ENCODE results near the gene TTC23. TPM values are rescaled to one million over a fixed set of nuclear protein-coding genes. Genes with fewer than 3 reads are reported as not detected.

Gene TTC23
- total RNA-seq, 1 donor from 2014 or later: 45.3 TPM

DNA sequence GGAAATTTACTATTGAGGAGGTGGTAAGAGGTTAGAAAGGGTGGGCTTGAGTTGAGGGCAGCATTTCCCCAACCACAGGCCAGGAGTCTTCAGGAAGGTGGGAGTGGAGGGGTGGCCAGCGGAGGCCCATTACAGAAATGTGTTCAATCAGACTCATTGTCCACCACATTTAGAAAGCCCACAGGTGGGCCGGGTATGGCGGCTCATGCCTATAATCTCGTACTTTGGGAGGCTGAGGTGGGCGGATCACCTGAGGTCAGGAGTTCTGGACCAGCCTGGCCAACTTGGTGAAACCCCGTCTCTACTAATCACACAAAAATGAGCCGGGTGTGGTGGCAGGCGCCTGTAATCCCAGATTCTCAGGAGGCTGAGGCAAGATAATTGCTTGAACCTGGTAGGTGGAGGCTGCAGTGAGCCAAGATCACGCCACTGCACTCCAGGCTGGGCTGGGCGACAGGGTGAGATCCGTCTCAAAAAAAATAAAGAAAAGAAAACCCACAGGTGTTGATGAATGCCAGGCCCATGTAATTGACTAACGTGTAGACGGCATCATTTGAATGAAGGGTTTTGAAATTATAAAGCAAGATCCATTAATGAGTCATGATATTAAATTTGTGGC lies 156.7 kb downstream of the TTC23 start:
- Histone ChIP-seq H3K9ac (no peak overlapping the region), H4K20me1 (ENCODE audit: low read depth) (peaks cover 8% of the 10 kb centered on the region), H3K27me3 (peaks cover 18% of the 10 kb centered on the region), H2AFZ (replicated peaks) (no peak overlapping the region), H3K79me2 (ENCODE audit: low read depth) (no peaks in the 10 kb centered on the region), H3F3A (ENCODE audit: low read depth) (peaks cover 12% of the 10 kb centered on the region), H3K4me1 (peaks cover 10% of the 10 kb centered on the region), H3K4me2 (no peak overlapping the region), H3K36me3 (no peaks in the 10 kb centered on the region), H3K9me3 (ENCODE audit: low read depth) (no peaks in the 10 kb centered on the region), H3K27ac (no peak overlapping the region), H3K4me3 (no peak overlapping the region)
- no peaks in the 10 kb centered on the region for H3K36me3 Mint-ChIP-seq
- H3K4me3 Mint-ChIP-seq: no peak overlapping the region
- no peaks in the 10 kb centered on the region for H3K9me3 Mint-ChIP-seq
- DNase-seq (ENCODE audit: low spot score): no peak
- H3K4me1 Mint-ChIP-seq: peaks cover 10% of the 10 kb centered on the region
- H3K27me3 Mint-ChIP-seq (ENCODE audit: insufficient read depth, low read depth): peaks cover 2% of the 10 kb centered on the region
- TF ChIP-seq, protein P1, sequence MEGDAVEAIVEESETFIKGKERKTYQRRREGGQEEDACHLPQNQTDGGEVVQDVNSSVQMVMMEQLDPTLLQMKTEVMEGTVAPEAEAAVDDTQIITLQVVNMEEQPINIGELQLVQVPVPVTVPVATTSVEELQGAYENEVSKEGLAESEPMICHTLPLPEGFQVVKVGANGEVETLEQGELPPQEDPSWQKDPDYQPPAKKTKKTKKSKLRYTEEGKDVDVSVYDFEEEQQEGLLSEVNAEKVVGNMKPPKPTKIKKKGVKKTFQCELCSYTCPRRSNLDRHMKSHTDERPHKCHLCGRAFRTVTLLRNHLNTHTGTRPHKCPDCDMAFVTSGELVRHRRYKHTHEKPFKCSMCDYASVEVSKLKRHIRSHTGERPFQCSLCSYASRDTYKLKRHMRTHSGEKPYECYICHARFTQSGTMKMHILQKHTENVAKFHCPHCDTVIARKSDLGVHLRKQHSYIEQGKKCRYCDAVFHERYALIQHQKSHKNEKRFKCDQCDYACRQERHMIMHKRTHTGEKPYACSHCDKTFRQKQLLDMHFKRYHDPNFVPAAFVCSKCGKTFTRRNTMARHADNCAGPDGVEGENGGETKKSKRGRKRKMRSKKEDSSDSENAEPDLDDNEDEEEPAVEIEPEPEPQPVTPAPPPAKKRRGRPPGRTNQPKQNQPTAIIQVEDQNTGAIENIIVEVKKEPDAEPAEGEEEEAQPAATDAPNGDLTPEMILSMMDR (IDR thresholded peaks at IDR 0.05): no peak
- no peak for TF ChIP-seq EZH2phosphoT487 (IDR thresholded peaks at IDR 0.05)
- H3K27ac Mint-ChIP-seq: no peak overlapping the region

DNA sequence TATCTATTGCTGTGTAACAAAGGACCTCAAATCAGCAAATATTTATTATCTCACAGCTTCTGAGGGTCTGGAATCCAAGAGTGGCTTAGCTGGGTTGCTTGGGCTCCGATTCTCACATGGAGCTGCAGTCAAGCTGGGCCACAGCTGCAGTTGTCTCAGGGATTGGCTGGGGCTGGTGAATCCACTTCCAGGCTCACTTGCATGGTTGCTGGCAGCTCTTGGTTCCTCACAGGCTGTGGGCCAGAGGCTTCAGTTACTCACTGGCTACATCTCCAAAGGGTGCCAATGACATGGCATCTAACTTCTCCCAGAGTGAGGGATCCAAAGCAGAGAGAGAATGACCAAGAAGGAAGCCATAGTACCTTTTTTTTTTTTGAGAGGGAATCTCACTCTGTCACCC lies 158.4 kb downstream of the TTC23 start:
- DNase-seq (ENCODE audit: low spot score): no peak
- H3K27me3 ChIP-seq: peaks cover 1% of the 10 kb centered on the region
- Mint-ChIP-seq H3K9me3 (no peaks in the 10 kb centered on the region), H3K4me1 (peaks cover 6% of the 10 kb centered on the region), H3K36me3 (no peaks in the 10 kb centered on the region), H3K27ac (no peak overlapping the region), H3K4me3 (no peak overlapping the region), H3K27me3 (ENCODE audit: insufficient read depth, low read depth) (peaks cover 2% of the 10 kb centered on the region)
- H3K4me3 ChIP-seq: no peak overlapping the region
- no peak overlapping the region for H2AFZ ChIP-seq (replicated peaks)
- no peaks in the 10 kb centered on the region for H3K79me2 ChIP-seq (ENCODE audit: low read depth)
- H3F3A ChIP-seq (ENCODE audit: low read depth): peaks cover 8% of the 10 kb centered on the region
- no peak overlapping the region for H3K27ac ChIP-seq
- H3K36me3 ChIP-seq: no peaks in the 10 kb centered on the region
- no peak overlapping the region for H3K4me2 ChIP-seq
- TF ChIP-seq EZH2 (IDR thresholded peaks at IDR 0.05) (no peak), EZH2phosphoT487 (IDR thresholded peaks at IDR 0.05) (no peak)
- TF ChIP-seq, protein P1 (IDR thresholded peaks at IDR 0.05): no peak
- H3K9me3 ChIP-seq (ENCODE audit: low read depth): no peaks in the 10 kb centered on the region
- H4K20me1 ChIP-seq (ENCODE audit: low read depth): peaks cover 2% of the 10 kb centered on the region
- H3K9ac ChIP-seq: no peak overlapping the region
- H3K4me1 ChIP-seq: peaks cover 6% of the 10 kb centered on the region

DNA sequence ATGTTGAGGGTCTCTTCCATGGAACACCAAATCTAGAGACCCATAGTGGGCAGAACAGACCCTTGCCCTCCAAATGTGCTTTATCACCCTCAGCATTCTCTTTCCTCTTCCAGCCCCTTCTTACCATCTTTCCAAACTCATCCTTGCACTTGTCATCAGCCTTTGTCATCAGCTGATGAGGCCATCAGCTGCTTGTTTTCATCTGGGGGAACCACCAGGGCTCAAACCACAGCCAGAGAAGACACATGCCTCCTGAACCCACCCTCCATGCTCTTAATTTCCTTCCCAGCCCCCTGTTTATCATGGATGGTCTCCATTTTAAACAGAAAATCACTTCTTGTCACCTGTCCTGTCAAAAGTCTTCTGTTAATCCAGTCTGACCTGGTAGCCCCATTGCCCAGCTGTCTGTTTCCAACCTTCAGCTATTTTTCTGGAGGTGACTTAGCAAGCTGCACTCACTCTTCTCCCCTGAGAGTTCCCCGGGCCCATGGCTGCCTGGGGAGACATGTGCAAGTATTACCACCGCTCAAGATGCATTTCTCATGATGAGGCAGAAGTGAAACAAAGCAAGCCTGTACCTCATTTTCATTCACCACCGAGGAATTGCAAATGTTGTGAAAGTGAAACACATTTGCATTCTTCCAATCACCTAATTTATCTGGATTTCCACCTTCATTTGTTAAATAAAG lies 159.2 kb downstream of the TTC23 start:
- H3K36me3 Mint-ChIP-seq: no peaks in the 10 kb centered on the region
- H4K20me1 ChIP-seq (ENCODE audit: low read depth): no peaks in the 10 kb centered on the region
- H2AFZ ChIP-seq (replicated peaks): no peak overlapping the region
- H3K9ac ChIP-seq: no peak overlapping the region
- no peak for TF ChIP-seq EZH2phosphoT487 (IDR thresholded peaks at IDR 0.05)
- TF ChIP-seq, protein P1 (IDR thresholded peaks at IDR 0.05): no peak
- no peak for TF ChIP-seq EZH2 (IDR thresholded peaks at IDR 0.05)
- peaks cover under 1% of the 10 kb centered on the region for H3K4me1 ChIP-seq
- DNase-seq (ENCODE audit: low spot score): no peak
- no peaks in the 10 kb centered on the region for H3K27me3 ChIP-seq
- no peaks in the 10 kb centered on the region for H3K4me1 Mint-ChIP-seq
- H3K79me2 ChIP-seq (ENCODE audit: low read depth): no peaks in the 10 kb centered on the region
- no peaks in the 10 kb centered on the region for H3K36me3 ChIP-seq
- peaks cover under 1% of the 10 kb centered on the region for H3F3A ChIP-seq (ENCODE audit: low read depth)
- no peaks in the 10 kb centered on the region for H3K9me3 Mint-ChIP-seq
- H3K27ac Mint-ChIP-seq: no peak overlapping the region
- H3K4me2 ChIP-seq: no peak overlapping the region
- H3K27me3 Mint-ChIP-seq (ENCODE audit: insufficient read depth, low read depth): peaks cover 2% of the 10 kb centered on the region
- no peak overlapping the region for H3K4me3 ChIP-seq
- H3K27ac ChIP-seq: no peak overlapping the region
- H3K4me3 Mint-ChIP-seq: no peak overlapping the region
- H3K9me3 ChIP-seq (ENCODE audit: low read depth): no peaks in the 10 kb centered on the region

All from neural progenitor cell (in vitro differentiated cells).